Fibroblast of skin of right biceps (primary cell): ENCODE data around the gene DNAJC16.
"Not testable (repeated sequence)": the region's sequence is repeated elsewhere in the genome, so short reads cannot be mapped to it uniquely, and the experiment has no call there.

Source experiments
- DNase-seq: peaks from one replicate; pipeline ENCODE4 v3.0.0-alpha.2; 2013

Gene DNAJC16

GRCh38 chr1:15584489-15585363 lies 58.1 kb downstream of the DNAJC16 start, which contains the start of gene AGMAT:
Gene AGMAT, minus strand, starts transcription at chr1:15585051. Its CDS starts 84 bp downstream, at chr1:15584967.
- DNase-seq: peak; percentile 49

DNA sequence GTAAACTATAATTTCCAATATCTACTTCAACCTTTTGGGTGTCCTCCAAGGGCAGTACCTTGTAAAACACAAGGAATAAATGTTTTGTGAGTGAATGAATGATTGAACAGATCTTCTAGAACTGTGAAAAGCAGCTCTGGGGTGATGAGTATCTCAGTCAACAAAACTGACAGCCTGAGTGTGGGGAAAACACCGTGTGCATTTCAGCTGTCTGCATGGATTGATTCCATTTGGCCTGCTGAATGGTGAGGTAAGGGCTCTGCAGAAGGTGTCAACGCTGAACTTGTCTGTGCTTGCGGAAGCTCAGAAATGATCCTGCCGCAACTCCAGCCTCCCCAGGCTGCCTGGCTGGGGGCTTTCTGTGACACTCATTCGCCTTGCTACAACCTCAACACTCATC lies 65.6 kb downstream of the DNAJC16 start:
- DNase-seq: no peak

DNA sequence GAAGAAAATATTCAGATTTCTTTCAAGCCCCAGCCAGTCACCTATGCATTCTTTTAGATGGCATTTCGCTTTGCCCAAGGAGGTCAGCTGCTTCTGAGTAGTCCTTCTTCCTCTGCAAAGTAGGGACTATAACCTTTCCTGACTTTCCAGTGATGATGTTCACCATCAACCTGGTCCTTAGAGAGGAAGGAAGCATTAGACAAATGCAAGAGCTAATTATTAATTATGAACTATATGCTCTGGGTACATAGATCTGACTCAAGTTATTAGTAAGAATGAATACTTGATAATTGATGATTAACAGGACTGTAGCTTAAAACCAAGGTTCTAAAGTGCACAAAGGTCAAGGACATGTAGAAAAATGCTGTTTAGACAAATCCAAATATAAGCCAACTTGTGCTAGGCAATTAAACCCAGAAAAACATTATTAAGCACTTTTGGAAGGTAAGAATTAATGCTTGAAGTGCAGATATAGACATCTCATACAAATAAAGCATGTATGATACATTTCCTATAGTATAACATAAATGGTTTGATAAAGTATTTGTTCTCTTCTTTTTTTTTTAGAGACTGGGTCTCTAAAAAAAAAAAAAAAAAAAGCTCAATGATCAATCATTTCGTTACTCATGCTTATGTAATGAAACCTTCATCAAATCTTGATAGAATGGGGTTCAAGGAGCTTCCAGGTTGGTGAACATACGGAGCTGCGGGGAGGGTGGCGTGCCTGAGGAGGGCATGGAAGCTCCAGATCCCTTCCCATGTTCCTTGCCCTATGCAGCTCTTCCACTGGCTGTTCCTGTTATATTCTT lies 69.4 kb downstream of the DNAJC16 start:
- DNase-seq: no peak

DNA sequence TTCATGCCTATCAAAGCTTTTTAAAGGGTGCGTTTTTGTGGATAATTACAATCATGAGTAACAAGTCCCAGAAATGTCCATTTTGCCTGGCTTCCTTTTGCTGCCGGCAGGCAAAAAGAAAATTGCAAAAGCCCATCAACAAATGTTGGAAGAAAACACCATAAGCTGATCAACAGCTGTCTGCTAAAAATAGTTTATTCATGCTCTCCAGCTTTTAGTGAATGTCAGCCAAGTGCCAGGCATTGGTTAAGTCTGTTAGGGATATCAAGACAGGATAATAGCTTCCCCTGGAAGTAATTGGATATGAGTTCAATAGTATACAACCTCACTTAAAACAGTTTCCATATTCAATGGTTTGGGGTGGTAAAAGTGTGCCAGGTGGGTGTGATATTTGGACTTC lies 71.8 kb downstream of the DNAJC16 start:
- no peak for DNase-seq

GRCh38 chr1:15603050-15603965 lies 76.7 kb downstream of the DNAJC16 start:
- DNase-seq: peak; percentile 96

GRCh38 chr1:15603966-15604282 lies 77.3 kb downstream of the DNAJC16 start:
- DNase-seq: not testable (repeated sequence)

DNA sequence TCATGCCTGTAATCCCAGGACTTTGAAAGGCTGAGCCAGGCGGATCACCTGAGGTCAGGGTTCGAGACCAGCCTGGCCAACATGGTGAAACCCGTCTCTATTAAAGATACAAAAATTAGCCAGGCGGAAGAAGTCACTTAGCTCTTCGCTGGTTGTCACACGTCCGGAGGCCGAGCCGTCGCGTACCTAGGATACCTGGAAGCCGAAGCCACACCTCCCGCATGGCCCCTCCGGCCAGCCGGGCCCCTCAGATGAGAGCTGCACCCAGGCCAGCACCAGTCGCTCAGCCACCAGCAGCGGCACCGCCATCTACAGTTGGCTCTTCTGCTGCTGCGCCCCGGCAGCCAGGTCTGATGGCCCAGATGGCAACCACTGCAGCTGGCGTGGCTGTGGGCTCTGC lies 77.8 kb downstream of the DNAJC16 start:
- not testable (repeated sequence) for DNase-seq

GRCh38 chr1:15605398-15606383 lies 79.0 kb downstream of the DNAJC16 start:
- DNase-seq: no peak

DNA sequence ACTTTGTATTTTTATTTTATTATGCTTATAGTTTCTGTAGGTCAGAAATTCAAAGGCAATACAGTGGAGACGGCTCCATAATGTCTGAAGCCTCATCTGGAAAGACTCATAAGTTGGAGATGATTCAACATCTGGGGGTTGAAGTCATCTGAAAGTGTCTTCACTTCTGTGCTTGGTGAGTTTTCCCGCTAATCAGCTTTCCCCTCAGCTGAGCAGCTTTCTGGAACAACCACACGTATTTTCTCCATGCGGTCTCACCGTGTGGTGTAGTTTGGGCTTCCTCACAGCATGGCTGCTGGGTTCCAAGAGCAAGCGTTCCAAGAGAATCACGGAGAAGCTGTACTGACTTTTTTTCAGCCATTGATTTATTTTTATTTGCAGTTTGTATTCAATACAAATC lies 83.0 kb downstream of the DNAJC16 start:
- DNase-seq: peak; percentile 49

- no peak for DNase-seq
Observed at GRCh38 chr1:15610167-15610566, 83.5 kb downstream of the DNAJC16 start.

GRCh38 chr1:15616373-15617172 lies 89.9 kb downstream of the DNAJC16 start:
- DNase-seq: peak; percentile 51

DNA sequence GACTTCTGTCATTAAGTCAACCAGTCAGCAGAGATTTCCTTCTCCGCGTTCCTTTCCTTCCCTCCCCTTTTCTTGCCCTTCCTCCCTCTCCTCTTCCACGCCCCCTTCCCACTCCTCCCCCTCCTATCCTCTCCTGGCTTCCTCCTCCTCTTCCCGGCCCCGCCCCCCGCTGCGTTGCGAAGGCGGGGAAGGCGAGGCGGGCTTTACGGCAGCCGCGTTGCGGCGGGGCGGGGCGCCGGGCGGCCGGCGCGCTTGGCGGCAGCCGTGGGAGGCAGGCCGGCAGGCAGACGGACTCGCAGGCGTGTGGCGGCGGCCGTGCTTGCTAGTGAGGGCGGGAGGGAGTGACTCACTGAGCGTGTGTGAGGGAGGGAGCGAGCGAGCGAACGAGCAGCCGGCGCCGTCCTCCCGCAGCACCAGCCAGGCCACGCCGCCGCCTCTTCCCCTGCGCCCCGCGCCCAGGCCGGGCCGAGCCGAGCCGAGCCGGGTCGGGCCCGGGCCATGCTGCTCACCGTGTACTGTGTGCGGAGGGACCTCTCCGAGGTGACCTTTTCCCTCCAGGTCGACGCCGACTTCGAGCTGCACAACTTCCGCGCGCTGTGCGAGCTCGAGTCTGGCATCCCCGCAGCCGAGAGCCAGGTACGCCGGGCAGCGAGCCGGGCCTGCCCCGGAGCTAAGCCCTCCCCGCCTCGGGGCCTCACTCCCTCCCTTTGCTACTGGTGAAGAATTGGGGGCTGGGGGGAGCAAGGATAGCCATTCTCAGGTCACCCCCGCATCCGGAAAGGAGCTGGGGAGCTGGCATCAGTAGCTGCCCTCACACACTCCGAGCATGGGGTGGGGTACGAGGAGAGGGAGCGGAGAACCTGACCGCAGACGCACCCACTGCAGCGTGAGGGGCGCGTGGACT lies 90.8 kb downstream of the DNAJC16 start, which contains the start of gene DDI2:
DDI2 (plus strand) TSS at position 286 of the 904 bp plus-strand sequence; CDS start at position 499, 213 bp downstream.
- peak; percentile 99 for DNase-seq

GRCh38 chr1:15618077-15618654 lies 91.5 kb downstream of the DNAJC16 start:
- no peak for DNase-seq

DNA sequence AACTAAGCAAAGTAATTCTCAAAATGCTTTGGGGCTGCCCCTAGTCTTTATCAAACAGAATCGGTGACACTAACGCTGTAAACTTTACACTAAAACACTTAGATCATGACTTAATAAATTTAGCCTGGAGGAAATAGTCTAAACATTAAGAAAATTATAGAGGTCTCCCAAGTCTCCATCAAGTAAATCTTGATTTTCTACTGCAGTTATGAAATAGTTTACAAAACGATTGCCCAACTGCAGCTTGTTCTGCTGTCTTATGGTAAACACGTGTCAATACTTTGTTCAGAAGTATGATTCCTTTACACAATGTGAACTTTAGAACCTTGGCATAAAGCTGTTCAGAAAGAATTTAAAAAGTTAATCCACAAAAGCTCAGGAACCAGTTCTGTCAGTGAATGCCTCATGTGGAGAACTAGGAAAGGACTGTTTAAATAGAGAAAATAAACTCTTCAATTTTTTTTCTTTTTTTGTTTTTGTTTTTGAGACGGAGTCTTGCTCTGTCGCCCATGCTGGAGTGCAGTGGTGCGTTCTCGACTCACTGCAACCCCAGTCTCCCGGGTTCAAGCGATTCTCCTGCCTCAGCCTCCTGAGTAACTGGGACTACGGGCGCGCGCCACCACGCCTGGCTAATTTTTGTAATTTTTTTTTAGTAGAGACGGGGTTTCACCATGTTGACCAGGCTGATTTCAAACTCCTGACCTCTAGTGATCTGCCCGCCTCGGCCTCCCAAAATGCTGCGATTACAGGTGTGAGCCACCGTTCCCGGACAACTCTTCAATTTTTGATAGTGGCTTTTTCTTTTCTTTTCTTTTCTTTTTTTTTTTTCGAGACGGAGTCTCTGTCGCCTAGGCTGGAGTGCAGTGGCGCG lies 92.2 kb downstream of the DNAJC16 start:
- DNase-seq: peak; percentile 36

GRCh38 chr1:15620155-15620545 lies 93.5 kb downstream of the DNAJC16 start:
- peak; percentile 55 for DNase-seq

DNA sequence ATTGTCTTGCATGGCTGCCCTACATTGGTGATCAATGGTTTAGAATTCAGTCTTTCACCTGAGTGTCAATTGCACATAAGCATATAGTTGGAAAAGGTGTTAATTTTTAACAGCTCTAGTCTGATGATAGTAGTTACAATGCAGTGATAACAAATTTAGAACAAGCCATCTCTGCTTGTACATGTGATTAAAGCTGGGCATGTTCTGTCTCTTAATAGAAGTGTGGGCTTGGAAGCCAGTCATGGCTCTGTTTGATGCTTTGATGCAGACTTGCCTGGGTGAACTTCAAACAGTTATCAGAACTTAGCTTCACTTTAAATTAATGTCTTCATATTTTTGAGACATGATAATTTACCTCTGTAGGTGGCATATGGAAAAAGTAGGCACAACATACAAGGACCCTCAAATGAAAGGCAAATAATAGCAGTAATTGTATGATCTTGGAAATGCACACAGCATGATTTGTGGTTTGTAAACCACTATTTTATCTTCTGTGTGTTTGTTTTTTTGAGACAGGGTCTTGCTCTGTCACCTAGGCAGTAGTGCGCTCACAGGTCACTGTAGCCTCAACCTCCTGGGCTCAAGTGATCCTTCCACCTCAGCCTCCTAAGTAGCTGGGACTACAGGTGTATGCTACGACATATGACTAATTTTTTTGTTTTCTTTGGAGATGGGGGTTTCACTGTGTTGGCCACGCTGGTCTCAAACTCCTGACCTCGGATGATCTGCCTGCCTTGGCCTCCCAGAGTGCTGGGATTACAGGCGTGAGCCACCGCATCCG lies 94.4 kb downstream of the DNAJC16 start:
- DNase-seq: no peak

DNA sequence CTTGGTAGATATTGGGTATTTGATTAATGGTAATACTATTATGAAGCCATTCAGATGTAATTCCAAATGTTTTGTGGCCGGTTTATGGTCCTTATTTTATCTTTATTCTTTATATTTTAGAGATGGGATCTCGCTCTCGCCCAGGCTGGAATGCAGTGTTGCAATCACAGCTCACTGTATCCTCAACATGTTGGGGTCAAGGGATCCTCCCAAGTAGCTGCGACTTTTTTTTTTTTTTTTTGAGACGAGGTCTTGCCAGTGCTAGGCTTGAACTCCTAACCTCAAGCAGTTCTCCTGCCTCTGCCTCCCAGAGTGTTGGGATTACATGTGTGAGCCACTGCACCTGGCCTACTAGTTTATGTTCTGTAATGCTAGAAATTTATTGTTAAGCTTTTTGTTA lies 95.3 kb downstream of the DNAJC16 start:
- no peak for DNase-seq
